ENCODE measurements around the gene TUFT1.

DNA sequence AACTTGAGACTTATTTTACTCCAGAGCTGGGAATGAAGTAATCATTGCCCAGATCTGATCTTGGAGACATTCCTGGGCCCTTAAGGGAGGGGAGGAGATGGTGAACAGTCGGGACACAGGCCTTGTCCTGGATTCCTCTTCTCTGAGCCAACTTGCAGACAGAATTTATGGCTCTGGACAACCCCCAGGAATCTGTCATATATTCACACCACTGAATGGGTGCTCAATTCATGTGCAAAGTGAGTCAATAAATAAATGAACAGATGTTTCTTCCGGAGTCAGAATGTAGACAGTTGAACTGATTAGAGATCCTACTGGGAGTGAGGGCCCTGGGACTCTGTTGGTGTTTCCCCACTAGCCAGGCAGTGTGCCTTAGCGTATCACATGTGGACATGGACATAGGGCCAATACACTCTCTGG is 2.6 kb downstream of the TUFT1 start:
- TF ChIP-seq PHF8 (IDR thresholded peaks at IDR 0.05; ENCODE audit: borderline replicate concordance, low read depth) (no peak), BHLHE40 (IDR thresholded peaks at IDR 0.05; ENCODE audit: low read depth, low read length) (no peak), ZFP36 (IDR thresholded peaks at IDR 0.05; ENCODE audit: borderline replicate concordance, partially characterized antibody) (no peak), JUN (IDR thresholded peaks at IDR 0.05) (no peak), MYC (IDR thresholded peaks at IDR 0.05; ENCODE audit: borderline replicate concordance, low read length) (no peak), POLR2A (IDR thresholded peaks at IDR 0.05; ENCODE audit: low read length) (no peak)
- TF ChIP-seq, protein P1, sequence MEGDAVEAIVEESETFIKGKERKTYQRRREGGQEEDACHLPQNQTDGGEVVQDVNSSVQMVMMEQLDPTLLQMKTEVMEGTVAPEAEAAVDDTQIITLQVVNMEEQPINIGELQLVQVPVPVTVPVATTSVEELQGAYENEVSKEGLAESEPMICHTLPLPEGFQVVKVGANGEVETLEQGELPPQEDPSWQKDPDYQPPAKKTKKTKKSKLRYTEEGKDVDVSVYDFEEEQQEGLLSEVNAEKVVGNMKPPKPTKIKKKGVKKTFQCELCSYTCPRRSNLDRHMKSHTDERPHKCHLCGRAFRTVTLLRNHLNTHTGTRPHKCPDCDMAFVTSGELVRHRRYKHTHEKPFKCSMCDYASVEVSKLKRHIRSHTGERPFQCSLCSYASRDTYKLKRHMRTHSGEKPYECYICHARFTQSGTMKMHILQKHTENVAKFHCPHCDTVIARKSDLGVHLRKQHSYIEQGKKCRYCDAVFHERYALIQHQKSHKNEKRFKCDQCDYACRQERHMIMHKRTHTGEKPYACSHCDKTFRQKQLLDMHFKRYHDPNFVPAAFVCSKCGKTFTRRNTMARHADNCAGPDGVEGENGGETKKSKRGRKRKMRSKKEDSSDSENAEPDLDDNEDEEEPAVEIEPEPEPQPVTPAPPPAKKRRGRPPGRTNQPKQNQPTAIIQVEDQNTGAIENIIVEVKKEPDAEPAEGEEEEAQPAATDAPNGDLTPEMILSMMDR (IDR thresholded peaks at IDR 0.05), result no peak
- TF ChIP-seq, protein P2, sequence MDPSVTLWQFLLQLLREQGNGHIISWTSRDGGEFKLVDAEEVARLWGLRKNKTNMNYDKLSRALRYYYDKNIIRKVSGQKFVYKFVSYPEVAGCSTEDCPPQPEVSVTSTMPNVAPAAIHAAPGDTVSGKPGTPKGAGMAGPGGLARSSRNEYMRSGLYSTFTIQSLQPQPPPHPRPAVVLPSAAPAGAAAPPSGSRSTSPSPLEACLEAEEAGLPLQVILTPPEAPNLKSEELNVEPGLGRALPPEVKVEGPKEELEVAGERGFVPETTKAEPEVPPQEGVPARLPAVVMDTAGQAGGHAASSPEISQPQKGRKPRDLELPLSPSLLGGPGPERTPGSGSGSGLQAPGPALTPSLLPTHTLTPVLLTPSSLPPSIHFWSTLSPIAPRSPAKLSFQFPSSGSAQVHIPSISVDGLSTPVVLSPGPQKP (IDR thresholded peaks at IDR 0.05; ENCODE audit: low read depth, low read length), result no peak

Data from A549 (cell line).